MM.1S (cell line): ENCODE results near the gene OSBP2.

ENCODE experiments used
- CTCF ChIP-seq: fragments of 300-600 bp; sonication (generic); IDR thresholded peaks from 2 replicates; pipeline ENCODE4 v1.5.1; 2016; ENCODE audit warnings: antibody characterized with exemption, low read length, mixed read lengths
- EZH2 ChIP-seq: fragments of 300-600 bp; sonication (generic); optimal IDR thresholded peaks from 2 replicates; pipeline ENCODE3; 2017; ENCODE audit warnings: low read depth, mild to moderate bottlenecking, antibody characterized with exemption, low read length, mixed read lengths

DNA sequence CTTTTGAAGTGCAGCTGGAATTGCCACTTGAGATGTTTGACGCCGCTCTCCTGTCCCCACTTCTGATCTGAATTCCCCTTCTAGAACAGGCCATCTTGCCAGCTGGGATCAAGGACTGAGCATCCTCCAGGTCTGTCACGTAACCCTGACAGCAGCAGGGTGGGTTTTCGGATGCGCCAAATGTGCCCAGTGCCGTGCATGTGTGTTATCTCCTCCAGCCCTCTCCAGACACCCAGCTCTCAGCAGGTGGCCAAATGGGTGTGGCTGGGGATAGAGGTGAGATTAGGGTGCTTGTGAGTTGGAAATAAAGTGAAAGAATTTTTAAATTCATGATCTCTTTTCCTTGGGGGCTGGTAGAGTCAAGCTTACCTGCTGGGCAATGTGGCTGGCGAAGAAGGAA is 3.3 kb downstream of the OSBP2 start:
- TF ChIP-seq CTCF (no peak), EZH2 (no peak)
